NT2/D1 (cell line): ENCODE data around the gene PIEZO1.
"Not testable (repeated sequence)": the region's sequence is repeated elsewhere in the genome, so short reads cannot be mapped to it uniquely, and the experiment has no call there.

Source experiments
- SUZ12 ChIP-seq: IDR thresholded peaks from 2 replicates; pipeline ENCODE4 v1.6.1; 2011; ENCODE audit not compliant: insufficient read length, insufficient read depth; ENCODE audit errors: extremely low read depth
- YY1 ChIP-seq: IDR thresholded peaks from 2 replicates; pipeline ENCODE4 v1.6.1; 2011; ENCODE audit not compliant: insufficient read length, insufficient read depth
- ZNF274 ChIP-seq: IDR thresholded peaks from 2 replicates; pipeline ENCODE4 v1.6.1; 2011; ENCODE audit warnings: mild to moderate bottlenecking, low read depth, low read length

GRCh38 chr16:88669493-88669892 is 115.5 kb downstream of the PIEZO1 start:
- TF ChIP-seq SUZ12, YY1, ZNF274: not testable (repeated sequence)
